ENCODE data around the gene KLHL20.

DNA sequence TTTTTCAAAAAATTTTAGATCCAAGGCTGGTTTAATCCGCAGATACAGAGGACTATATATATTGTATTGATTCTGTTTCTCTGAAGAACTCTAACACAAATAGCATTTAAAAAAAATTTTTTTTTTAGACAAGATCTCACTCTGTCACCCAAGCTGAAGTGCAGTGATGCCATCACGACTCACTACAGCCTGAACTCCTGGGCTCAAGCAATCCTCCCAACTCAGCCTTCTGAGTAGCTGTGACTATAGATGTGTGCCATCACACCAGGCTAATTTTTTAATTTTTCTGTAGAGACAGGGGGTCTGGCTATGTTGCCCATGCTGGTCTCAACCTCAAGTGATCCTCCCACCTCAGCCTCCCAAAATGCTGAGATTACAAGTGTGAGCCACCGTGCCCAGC is 48.1 kb upstream of the KLHL20 start:
- no peak for TF ChIP-seq CTCF (conservative IDR thresholded peaks at IDR 0.05; ENCODE audit: low read depth in 2 of 2)
- no peak for TF ChIP-seq EZH2phosphoT487 (IDR thresholded peaks at IDR 0.05; ENCODE audit: unreplicated experiment)
- TF ChIP-seq NANOG (IDR thresholded peaks at IDR 0.05; ENCODE audit: borderline replicate concordance), result no peak
- TF ChIP-seq, protein P1, sequence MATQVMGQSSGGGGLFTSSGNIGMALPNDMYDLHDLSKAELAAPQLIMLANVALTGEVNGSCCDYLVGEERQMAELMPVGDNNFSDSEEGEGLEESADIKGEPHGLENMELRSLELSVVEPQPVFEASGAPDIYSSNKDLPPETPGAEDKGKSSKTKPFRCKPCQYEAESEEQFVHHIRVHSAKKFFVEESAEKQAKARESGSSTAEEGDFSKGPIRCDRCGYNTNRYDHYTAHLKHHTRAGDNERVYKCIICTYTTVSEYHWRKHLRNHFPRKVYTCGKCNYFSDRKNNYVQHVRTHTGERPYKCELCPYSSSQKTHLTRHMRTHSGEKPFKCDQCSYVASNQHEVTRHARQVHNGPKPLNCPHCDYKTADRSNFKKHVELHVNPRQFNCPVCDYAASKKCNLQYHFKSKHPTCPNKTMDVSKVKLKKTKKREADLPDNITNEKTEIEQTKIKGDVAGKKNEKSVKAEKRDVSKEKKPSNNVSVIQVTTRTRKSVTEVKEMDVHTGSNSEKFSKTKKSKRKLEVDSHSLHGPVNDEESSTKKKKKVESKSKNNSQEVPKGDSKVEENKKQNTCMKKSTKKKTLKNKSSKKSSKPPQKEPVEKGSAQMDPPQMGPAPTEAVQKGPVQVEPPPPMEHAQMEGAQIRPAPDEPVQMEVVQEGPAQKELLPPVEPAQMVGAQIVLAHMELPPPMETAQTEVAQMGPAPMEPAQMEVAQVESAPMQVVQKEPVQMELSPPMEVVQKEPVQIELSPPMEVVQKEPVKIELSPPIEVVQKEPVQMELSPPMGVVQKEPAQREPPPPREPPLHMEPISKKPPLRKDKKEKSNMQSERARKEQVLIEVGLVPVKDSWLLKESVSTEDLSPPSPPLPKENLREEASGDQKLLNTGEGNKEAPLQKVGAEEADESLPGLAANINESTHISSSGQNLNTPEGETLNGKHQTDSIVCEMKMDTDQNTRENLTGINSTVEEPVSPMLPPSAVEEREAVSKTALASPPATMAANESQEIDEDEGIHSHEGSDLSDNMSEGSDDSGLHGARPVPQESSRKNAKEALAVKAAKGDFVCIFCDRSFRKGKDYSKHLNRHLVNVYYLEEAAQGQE (IDR thresholded peaks at IDR 0.05; ENCODE audit: unreplicated experiment), result no peak
- TF ChIP-seq EZH2 (IDR thresholded peaks at IDR 0.05; ENCODE audit: low read depth, unreplicated experiment), result no peak

Measured in GM23338 (cell line).